A549 (cell line): ENCODE results near the gene SETSIP. TPM values are rescaled to one million over a fixed set of nuclear protein-coding genes. Genes with fewer than 3 reads are reported as not detected.

Experiments used
- ATAC-seq, 2 experiments: fragments of 200-7000 bp in 1 of 2; fragments of >200 bp in 1 of 2; cut with Nextera tagmentation in 1 of 2; cut with Tn5 transposase in 1 of 2; 3 replicates each; pipeline versions ENCODE4 v1.8.0 to v1.9.1; 2018 to 2020; ENCODE audit warnings: mild to moderate bottlenecking in 1 of 2, moderate library complexity in 1 of 2
- CTCF ChIA-PET: fragments of 300-600 bp; sonication (Branson Sonifier 250); formaldehyde crosslinking; extraction: SDS; loops from one replicate; lab custom pipeline; 2021; ENCODE audit warnings: antibody characterized with exemption, inconsistent platforms; lab: Yijun Ruan, JAX
- POLR2A ChIA-PET: fragments of 350-600 bp; formaldehyde crosslinking; extraction: SDS; loops from one replicate; lab custom pipeline; 2021; ENCODE audit warnings: antibody characterized with exemption, inconsistent platforms; lab: Yijun Ruan, JAX
- DNase-seq, 2 experiments: peaks; one replicate each; pipeline versions ENCODE4 v3.0.0 to v3.0.0-alpha.2; 2011 to 2016; ENCODE audit warnings: low read depth in 1 of 2, low spot score in 1 of 2
- FAIRE-seq: peaks from 2 replicates; lab custom pipeline; 2011; peaks lifted over from hg19 to GRCh38; lab: Jason Lieb, UNC
- H3K27ac ChIP-seq, 2 experiments: fragments of >200 bp; sonication (Bioruptor Twin); formaldehyde crosslinking; 3 replicates each; pipeline ENCODE4 v1.5.1; 2016 to 2017
- H3K4me1 ChIP-seq: fragments of >200 bp; sonication (Bioruptor Twin); formaldehyde crosslinking; 3 replicates; pipeline ENCODE4 v1.6.1; 2016
- H3K4me2 ChIP-seq: fragments of >200 bp; sonication (Bioruptor Twin); formaldehyde crosslinking; 3 replicates; pipeline ENCODE4 v1.6.1; 2016
- H3K4me3 ChIP-seq: fragments of >200 bp; sonication (Bioruptor Twin); formaldehyde crosslinking; 3 replicates; pipeline ENCODE4 v1.5.1; 2016
- H3K9me3 ChIP-seq: fragments of >200 bp; sonication (Bioruptor Twin); formaldehyde crosslinking; 3 replicates; pipeline ENCODE4 v1.6.1; 2016
- FOXS1 ChIP-seq: fragments of 250-450 bp; sonication (Bioruptor Pico); IDR thresholded peaks from 2 replicates; pipeline ENCODE4 v1.5.0; 2020; ENCODE audit warnings: mild to moderate bottlenecking, moderate library complexity
- HMGXB4 ChIP-seq: fragments of 250-450 bp; sonication (Bioruptor Pico); IDR thresholded peaks from 2 replicates; pipeline ENCODE4 v1.5.0; 2021; ENCODE audit warnings: mild to moderate bottlenecking, moderate library complexity, borderline replicate concordance
- HOXA7 ChIP-seq: fragments of 250-450 bp; sonication (Bioruptor Pico); IDR thresholded peaks from 2 replicates; pipeline ENCODE4 v1.5.0; 2020; ENCODE audit warnings: mild to moderate bottlenecking, moderate library complexity
- KDM5A ChIP-seq: fragments of 200-600 bp; sonication (generic); IDR thresholded peaks from 2 replicates; pipeline ENCODE4 v1.6.1; 2016; ENCODE audit warnings: antibody characterized with exemption, mild to moderate bottlenecking
- MAX ChIP-seq: IDR thresholded peaks from 2 replicates; pipeline ENCODE4 v1.6.1; 2012
- POLR2A ChIP-seq: IDR thresholded peaks from 2 replicates; pipeline ENCODE4 v1.6.1; 2012; ENCODE audit warnings: mild to moderate bottlenecking, low read length
- POLR2AphosphoS2 ChIP-seq: conservative IDR thresholded peaks from 2 replicates; pipeline ENCODE4 v1.6.1; 2012; ENCODE audit warnings: low read length, improper control_type of control experiment, inconsistent platforms
- RNF2 ChIP-seq: fragments of 200-600 bp; sonication (generic); IDR thresholded peaks from 2 replicates; pipeline ENCODE4 v1.6.1; 2016; ENCODE audit warnings: low read depth, mild to moderate bottlenecking, antibody characterized with exemption, moderate library complexity, borderline replicate concordance
- ZFP36 ChIP-seq: fragments of 450-650 bp; IDR thresholded peaks from 2 replicates; pipeline ENCODE4 v1.6.1; 2014; ENCODE audit warnings: borderline replicate concordance; ENCODE audit not compliant: partially characterized antibody
- ZSCAN20 ChIP-seq: fragments of 250-450 bp; sonication (Bioruptor Pico); IDR thresholded peaks from 2 replicates; pipeline ENCODE4 v1.8.0; 2022; ENCODE audit warnings: mild to moderate bottlenecking, moderate library complexity
- WGBS: methylation state at CpG from one replicate; pipeline ENCODE4 v1.1.6; 2017; ENCODE audit errors: missing lambda C conversion rate; 5-methylcytosine and 5-hydroxymethylcytosine counted together
- polyA plus RNA-seq, 4 experiments: library from polyadenylated mRNA; depleted of rRNA in 3 of 4; stranded (reverse); fragments of >200 nt; fragmentation: RNase III in 1 of 4; extraction: RNeasy Plus Mini Kit Qiagen cat#74134 plus additional on column Dnase treatment in 1 of 4; gene quantifications; 2 replicates in 3 of 4; 3 replicates in 1 of 4; pipeline ENCODE4 v1.2.3, GENCODE V29; 2011 to 2017
- TF ChIP-seq, protein P1 (sequence below): IDR thresholded peaks from 2 replicates; pipeline ENCODE4 v1.6.1; 2012; ENCODE audit warnings: low read depth, borderline replicate concordance
- TF ChIP-seq, protein P2 (sequence below): fragments of 450-650 bp; IDR thresholded peaks from 2 replicates; pipeline ENCODE4 v1.6.1; 2014; ENCODE audit warnings: antibody characterized with exemption
- TF ChIP-seq, protein P3 (sequence below): fragments of >200 bp; sonication (Bioruptor Twin); formaldehyde crosslinking; IDR thresholded peaks from 3 replicates; pipeline ENCODE4 v1.5.1; 2016
- TF ChIP-seq, protein P4 (sequence below): fragments of 250-450 bp; sonication (Bioruptor Pico); IDR thresholded peaks from 2 replicates; pipeline ENCODE4 v1.5.0; 2020; ENCODE audit warnings: low read depth, mild to moderate bottlenecking, moderate library complexity

SETSIP gene
- polyA plus RNA-seq, 2 of the 4 experiments (the other 2 are of a cell fraction), result 0.23 to 0.36 TPM

DNA sequence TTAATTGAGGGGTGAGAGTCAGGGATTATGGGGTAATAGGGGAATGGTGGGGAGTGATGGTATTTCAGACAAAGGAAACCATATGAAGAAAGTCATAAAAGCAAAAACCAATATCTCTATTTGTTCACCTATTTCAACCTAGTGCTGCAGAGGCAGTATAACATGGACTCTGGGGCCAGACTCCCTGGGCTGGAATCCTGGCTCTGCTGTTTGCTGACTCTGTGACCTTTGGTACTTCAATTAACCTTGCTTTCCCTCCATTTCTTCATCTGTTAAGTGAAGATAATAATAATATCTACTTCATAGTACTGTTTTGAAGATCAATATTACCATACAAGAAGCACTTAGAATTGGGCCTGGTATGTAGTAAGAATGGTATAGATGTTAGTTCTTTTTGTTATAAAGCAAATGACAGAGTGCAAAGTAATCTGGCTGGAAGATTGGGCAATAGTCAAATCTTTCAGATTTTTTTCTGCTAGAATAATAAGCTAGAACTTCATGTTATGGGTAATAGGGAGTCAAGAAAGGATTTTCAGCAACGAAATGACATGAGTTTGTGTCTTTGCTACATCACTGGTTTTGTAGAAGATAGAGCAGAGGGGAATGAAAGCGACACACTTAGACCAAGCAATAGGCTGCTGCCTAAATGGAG is 36.4 kb downstream of the SETSIP start:
- POLR2A ChIA-PET, result no interaction called here
- Histone ChIP-seq H3K4me1 (no peaks in the 10 kb centered on the region), H3K4me2 (no peak overlapping the region), H3K27ac (no peak overlapping the region), H3K9me3 (no peaks in the 10 kb centered on the region), H3K4me3 (no peak overlapping the region)
- WGBS, result 52% methylated on average over 2 of the region's 2 CpGs
- ATAC-seq (no peak), DNase-seq (no peak), FAIRE-seq (no peak)
- TF ChIP-seq POLR2A, result no peak
- TF ChIP-seq, protein P1, sequence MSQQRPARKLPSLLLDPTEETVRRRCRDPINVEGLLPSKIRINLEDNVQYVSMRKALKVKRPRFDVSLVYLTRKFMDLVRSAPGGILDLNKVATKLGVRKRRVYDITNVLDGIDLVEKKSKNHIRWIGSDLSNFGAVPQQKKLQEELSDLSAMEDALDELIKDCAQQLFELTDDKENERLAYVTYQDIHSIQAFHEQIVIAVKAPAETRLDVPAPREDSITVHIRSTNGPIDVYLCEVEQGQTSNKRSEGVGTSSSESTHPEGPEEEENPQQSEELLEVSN, result no peak
- TF ChIP-seq FOXS1, result no peak
- TF ChIP-seq ZSCAN20 (CRISPR knock-in tag), result no peak
- no peak for TF ChIP-seq KDM5A
- TF ChIP-seq, protein P2, sequence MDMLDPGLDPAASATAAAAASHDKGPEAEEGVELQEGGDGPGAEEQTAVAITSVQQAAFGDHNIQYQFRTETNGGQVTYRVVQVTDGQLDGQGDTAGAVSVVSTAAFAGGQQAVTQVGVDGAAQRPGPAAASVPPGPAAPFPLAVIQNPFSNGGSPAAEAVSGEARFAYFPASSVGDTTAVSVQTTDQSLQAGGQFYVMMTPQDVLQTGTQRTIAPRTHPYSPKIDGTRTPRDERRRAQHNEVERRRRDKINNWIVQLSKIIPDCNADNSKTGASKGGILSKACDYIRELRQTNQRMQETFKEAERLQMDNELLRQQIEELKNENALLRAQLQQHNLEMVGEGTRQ, result no peak
- TF ChIP-seq POLR2AphosphoS2, result no peak
- no peak for TF ChIP-seq HMGXB4 (CRISPR knock-in tag)
- CTCF ChIA-PET, result no interaction called here

GRCh38 chr1:92037400-92037799 is 37.8 kb downstream of the SETSIP start:
- DNase-seq (no peak), FAIRE-seq (no peak), ATAC-seq (no peak)
- Histone ChIP-seq H3K27ac (no peak overlapping the region), H3K4me1 (no peaks in the 10 kb centered on the region), H3K9me3 (no peaks in the 10 kb centered on the region), H3K4me3 (no peak overlapping the region), H3K4me2 (no peak overlapping the region)
- 72% methylated on average over 6 of the region's 6 CpGs for WGBS
- CTCF ChIA-PET, result no interaction called here
- TF ChIP-seq RNF2 (no peak), HOXA7 (CRISPR knock-in tag) (no peak), MAX (no peak), ZFP36 (no peak)
- TF ChIP-seq, protein P3, sequence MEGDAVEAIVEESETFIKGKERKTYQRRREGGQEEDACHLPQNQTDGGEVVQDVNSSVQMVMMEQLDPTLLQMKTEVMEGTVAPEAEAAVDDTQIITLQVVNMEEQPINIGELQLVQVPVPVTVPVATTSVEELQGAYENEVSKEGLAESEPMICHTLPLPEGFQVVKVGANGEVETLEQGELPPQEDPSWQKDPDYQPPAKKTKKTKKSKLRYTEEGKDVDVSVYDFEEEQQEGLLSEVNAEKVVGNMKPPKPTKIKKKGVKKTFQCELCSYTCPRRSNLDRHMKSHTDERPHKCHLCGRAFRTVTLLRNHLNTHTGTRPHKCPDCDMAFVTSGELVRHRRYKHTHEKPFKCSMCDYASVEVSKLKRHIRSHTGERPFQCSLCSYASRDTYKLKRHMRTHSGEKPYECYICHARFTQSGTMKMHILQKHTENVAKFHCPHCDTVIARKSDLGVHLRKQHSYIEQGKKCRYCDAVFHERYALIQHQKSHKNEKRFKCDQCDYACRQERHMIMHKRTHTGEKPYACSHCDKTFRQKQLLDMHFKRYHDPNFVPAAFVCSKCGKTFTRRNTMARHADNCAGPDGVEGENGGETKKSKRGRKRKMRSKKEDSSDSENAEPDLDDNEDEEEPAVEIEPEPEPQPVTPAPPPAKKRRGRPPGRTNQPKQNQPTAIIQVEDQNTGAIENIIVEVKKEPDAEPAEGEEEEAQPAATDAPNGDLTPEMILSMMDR, result no peak
- TF ChIP-seq, protein P4, sequence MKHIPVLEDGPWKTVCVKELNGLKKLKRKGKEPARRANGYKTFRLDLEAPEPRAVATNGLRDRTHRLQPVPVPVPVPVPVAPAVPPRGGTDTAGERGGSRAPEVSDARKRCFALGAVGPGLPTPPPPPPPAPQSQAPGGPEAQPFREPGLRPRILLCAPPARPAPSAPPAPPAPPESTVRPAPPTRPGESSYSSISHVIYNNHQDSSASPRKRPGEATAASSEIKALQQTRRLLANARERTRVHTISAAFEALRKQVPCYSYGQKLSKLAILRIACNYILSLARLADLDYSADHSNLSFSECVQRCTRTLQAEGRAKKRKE (CRISPR knock-in tag), result no peak
- POLR2A ChIA-PET, result no interaction called here
